Measurements from ENCODE around the gene MAP4K5.

DNA sequence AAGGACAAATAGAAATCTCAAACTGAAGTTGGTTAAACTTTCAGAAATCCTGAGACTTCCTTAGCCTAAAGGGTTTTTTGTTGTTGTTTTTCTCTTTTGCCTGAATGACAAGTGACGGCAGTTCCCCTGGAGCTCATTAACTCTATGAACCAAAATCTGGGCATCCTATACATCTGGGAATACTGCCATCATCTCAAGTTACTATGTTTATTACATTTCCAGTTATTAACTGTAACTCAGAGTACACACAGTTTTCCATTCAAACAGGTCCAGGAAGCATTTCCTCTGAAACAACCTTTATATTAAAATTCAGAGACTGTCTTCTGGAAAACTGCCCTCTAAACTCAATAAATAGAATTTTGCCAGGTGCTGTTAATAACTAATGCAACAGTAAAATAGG lies 80.1 kb downstream of the MAP4K5 start:
- TF ChIP-seq, protein P1, sequence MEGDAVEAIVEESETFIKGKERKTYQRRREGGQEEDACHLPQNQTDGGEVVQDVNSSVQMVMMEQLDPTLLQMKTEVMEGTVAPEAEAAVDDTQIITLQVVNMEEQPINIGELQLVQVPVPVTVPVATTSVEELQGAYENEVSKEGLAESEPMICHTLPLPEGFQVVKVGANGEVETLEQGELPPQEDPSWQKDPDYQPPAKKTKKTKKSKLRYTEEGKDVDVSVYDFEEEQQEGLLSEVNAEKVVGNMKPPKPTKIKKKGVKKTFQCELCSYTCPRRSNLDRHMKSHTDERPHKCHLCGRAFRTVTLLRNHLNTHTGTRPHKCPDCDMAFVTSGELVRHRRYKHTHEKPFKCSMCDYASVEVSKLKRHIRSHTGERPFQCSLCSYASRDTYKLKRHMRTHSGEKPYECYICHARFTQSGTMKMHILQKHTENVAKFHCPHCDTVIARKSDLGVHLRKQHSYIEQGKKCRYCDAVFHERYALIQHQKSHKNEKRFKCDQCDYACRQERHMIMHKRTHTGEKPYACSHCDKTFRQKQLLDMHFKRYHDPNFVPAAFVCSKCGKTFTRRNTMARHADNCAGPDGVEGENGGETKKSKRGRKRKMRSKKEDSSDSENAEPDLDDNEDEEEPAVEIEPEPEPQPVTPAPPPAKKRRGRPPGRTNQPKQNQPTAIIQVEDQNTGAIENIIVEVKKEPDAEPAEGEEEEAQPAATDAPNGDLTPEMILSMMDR (IDR thresholded peaks at IDR 0.05; ENCODE audit: low read length): no peak
- TF ChIP-seq EZH2 (IDR thresholded peaks at IDR 0.05; ENCODE audit: borderline replicate concordance, low read length): no peak

All from OCI-LY1 (cell line).